ENCODE measurements around the gene SYT8.

DNA sequence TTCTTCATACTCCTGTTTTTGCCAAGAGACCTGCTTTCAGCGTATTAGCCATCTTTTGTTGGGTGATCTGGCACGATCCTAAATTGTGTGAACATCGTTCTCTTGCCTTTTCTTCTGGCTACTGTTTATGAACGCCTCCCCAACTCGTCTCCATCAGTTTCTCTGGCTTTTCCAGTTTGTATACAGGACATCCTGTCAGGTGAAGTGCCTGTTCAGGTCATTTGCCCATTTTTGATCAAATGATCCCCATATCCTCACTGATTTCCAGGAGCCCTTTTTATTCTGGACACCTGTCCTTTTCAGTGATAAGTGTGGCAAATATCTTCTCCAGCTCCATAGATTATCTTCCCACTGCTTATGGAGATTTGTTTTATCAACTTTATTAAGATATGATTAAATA, 22.5 kb upstream of the SYT8 start:
- TF ChIP-seq, protein P1, sequence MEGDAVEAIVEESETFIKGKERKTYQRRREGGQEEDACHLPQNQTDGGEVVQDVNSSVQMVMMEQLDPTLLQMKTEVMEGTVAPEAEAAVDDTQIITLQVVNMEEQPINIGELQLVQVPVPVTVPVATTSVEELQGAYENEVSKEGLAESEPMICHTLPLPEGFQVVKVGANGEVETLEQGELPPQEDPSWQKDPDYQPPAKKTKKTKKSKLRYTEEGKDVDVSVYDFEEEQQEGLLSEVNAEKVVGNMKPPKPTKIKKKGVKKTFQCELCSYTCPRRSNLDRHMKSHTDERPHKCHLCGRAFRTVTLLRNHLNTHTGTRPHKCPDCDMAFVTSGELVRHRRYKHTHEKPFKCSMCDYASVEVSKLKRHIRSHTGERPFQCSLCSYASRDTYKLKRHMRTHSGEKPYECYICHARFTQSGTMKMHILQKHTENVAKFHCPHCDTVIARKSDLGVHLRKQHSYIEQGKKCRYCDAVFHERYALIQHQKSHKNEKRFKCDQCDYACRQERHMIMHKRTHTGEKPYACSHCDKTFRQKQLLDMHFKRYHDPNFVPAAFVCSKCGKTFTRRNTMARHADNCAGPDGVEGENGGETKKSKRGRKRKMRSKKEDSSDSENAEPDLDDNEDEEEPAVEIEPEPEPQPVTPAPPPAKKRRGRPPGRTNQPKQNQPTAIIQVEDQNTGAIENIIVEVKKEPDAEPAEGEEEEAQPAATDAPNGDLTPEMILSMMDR (IDR thresholded peaks at IDR 0.05) = no peak
- TF ChIP-seq POLR2A (IDR thresholded peaks at IDR 0.05) = no peak

Data from vagina (tissue), 2 donors.